SK-N-MC (cell line): ENCODE measurements around the gene ZNF440.

Experiments
- EZH2 ChIP-seq: fragments of 200-600 bp; sonication (generic); IDR thresholded peaks from one replicate; pipeline ENCODE4 v1.6.1; 2017; ENCODE audit warnings: antibody characterized with exemption
- FOXP2 ChIP-seq: optimal IDR thresholded peaks from 2 replicates; pipeline ENCODE3; 2011; ENCODE audit warnings: mild to moderate bottlenecking, moderate library complexity; ENCODE audit not compliant: insufficient read depth; ENCODE audit errors: extremely low read length, control extremely low read depth
- POLR2AphosphoS5 ChIP-seq: IDR thresholded peaks from 2 replicates; pipeline ENCODE4 v1.6.1; 2012; ENCODE audit warnings: mild to moderate bottlenecking, low read depth, low read length, borderline replicate concordance

DNA sequence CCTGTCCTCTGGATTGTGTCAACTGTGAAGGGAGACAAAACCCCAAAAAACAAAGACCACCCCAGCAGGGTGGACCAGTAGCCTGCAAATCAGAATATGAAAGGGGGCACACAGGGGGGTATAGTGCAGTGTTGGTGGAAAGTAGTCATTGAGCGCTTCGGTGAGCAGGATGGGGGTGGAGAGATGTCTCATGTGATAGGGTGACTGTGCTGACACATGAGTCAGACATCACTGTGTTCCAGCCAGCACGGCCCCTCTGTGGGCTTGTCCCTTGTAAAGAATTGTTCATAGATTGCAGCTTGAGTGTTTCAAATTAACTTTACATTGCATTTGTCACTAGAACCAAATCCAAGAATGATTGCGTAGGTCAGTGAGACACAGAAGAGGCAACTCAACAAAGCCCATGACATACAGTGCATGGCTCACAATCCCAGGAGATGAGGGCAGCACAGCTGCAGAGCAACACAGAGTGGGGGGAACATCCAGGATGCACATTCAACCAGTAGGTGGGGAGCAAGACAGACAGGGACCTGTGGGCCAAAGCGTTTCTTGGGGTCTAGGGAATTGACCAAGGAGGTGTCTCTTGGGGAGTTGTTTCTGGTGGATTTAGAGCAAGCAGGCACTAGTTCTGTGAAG lies 7.5 kb downstream of the ZNF440 start:
- TF ChIP-seq POLR2AphosphoS5 (no peak), EZH2 (no peak), FOXP2 (no peak)
